IMR-90 (cell line): ENCODE results near the gene EFS. TPM values are rescaled to one million over a fixed set of nuclear protein-coding genes. Genes with fewer than 3 reads are reported as not detected.

Experiments used
- ATAC-seq: fragments of 200-7000 bp; cut with Tn5 transposase; 2 replicates; pipeline ENCODE4 v1.9.1; 2020; ENCODE audit warnings: low read depth, mild to moderate bottlenecking, moderate library complexity
- BruUV-seq: library from RNA; stranded (reverse); fragments of 400-500 nt; replicated peaks from 2 replicates; lab custom pipeline; 2021; lab: Mats Ljungman, UMichigan
- CTCF ChIA-PET: fragments of 300-600 bp; formaldehyde crosslinking; extraction: SDS; loops from one replicate; lab custom pipeline; 2021; ENCODE audit warnings: antibody characterized with exemption; lab: Yijun Ruan, JAX
- POLR2A ChIA-PET: fragments of 300-600 bp; sonication (Branson Sonifier 250); formaldehyde crosslinking; loops from one replicate; lab custom pipeline; 2022; ENCODE audit warnings: antibody characterized with exemption; ENCODE audit not compliant: unreplicated experiment; lab: Charles Lee
- DNase-seq: peaks from one replicate; pipeline ENCODE4 v3.0.0; 2013
- H2AFZ ChIP-seq: replicated peaks from 2 replicates; pipeline ENCODE3; 2013; ENCODE audit warnings: low read length, mild to moderate bottlenecking; ENCODE audit not compliant: poor library complexity
- H2AK5ac ChIP-seq: 2 replicates; pipeline ENCODE4 v1.6.1; 2013; ENCODE audit warnings: low read depth, low read length, inconsistent platforms
- H2AK9ac ChIP-seq: replicated peaks from 2 replicates; pipeline ENCODE3; 2013; ENCODE audit warnings: mild to moderate bottlenecking, low read depth, low read length, moderate library complexity; ENCODE audit not compliant: poor library complexity
- H2BK120ac ChIP-seq: 2 replicates; pipeline ENCODE4 v1.6.1; 2013; ENCODE audit warnings: low read depth, low read length, inconsistent platforms
- H2BK15ac ChIP-seq: 3 replicates; pipeline ENCODE4 v1.6.1; 2013; ENCODE audit warnings: low read depth, low read length, inconsistent platforms
- H2BK20ac ChIP-seq: 2 replicates; pipeline ENCODE4 v1.6.1; 2013; ENCODE audit warnings: low read depth, mild to moderate bottlenecking, inconsistent platforms, low read length, moderate library complexity
- H2BK5ac ChIP-seq: 2 replicates; pipeline ENCODE4 v1.6.1; 2013; ENCODE audit warnings: mild to moderate bottlenecking, low read depth, low read length, inconsistent platforms; ENCODE audit not compliant: poor library complexity, severe bottlenecking
- H3K14ac ChIP-seq: replicated peaks from 2 replicates; pipeline ENCODE4 v1.6.1; 2013; ENCODE audit warnings: low read depth, low read length, inconsistent platforms
- H3K18ac ChIP-seq: 2 replicates; pipeline ENCODE4 v1.6.1; 2013; ENCODE audit warnings: low read depth, low read length, control low read depth
- H3K23ac ChIP-seq: 2 replicates; pipeline ENCODE4 v1.6.1; 2013; ENCODE audit warnings: low read depth, low read length, inconsistent platforms
- H3K27ac ChIP-seq: 2 replicates; pipeline ENCODE4 v1.5.1; 2013; ENCODE audit warnings: mild to moderate bottlenecking, control low read depth, low read length; ENCODE audit not compliant: insufficient read depth
- H3K27me3 ChIP-seq: 2 replicates; pipeline ENCODE4 v1.6.1; 2013; ENCODE audit warnings: low read length; ENCODE audit not compliant: control insufficient read depth, insufficient read depth
- H3K36me3 ChIP-seq: 2 replicates; pipeline ENCODE4 v1.6.1; 2013; ENCODE audit warnings: low read length, mixed read lengths; ENCODE audit not compliant: control insufficient read depth, insufficient read depth
- H3K4ac ChIP-seq: 2 replicates; pipeline ENCODE4 v1.6.1; 2013; ENCODE audit warnings: low read depth, low read length, inconsistent platforms
- H3K4me1 ChIP-seq: 2 replicates; pipeline ENCODE4 v1.6.1; 2013; ENCODE audit warnings: low read length, mixed read lengths; ENCODE audit not compliant: control insufficient read depth, insufficient read depth
- H3K4me2 ChIP-seq: 2 replicates; pipeline ENCODE4 v1.6.1; 2013; ENCODE audit warnings: low read depth, mild to moderate bottlenecking, control low read depth, low read length, moderate library complexity
- H3K4me3 ChIP-seq: 2 replicates; pipeline ENCODE4 v1.5.1; 2013; ENCODE audit warnings: low read depth, mild to moderate bottlenecking, control low read depth, low read length, moderate library complexity; ENCODE audit not compliant: insufficient read depth
- H3K56ac ChIP-seq: 2 replicates; pipeline ENCODE4 v1.6.1; 2013; ENCODE audit warnings: low read length, inconsistent platforms; ENCODE audit not compliant: insufficient read depth; ENCODE audit errors: extremely low read depth
- H3K79me1 ChIP-seq, 2 experiments: 2 replicates each; pipeline ENCODE4 v1.6.1; 2013; ENCODE audit warnings: low read length in 2 of 2, inconsistent platforms in 1 of 2, low read depth in 1 of 2
- H3K9ac ChIP-seq: 2 replicates; pipeline ENCODE4 v1.6.1; 2013; ENCODE audit warnings: low read depth, low read length, control low read depth
- H3K9me1 ChIP-seq: 2 replicates; pipeline ENCODE4 v1.6.1; 2013; ENCODE audit warnings: low read length, inconsistent platforms; ENCODE audit not compliant: insufficient read depth
- H3K9me3 ChIP-seq: 2 replicates; pipeline ENCODE4 v1.6.1; 2013; ENCODE audit warnings: low read length; ENCODE audit not compliant: control insufficient read depth, insufficient read depth
- H4K20me1 ChIP-seq: 2 replicates; pipeline ENCODE4 v1.6.1; 2013; ENCODE audit warnings: low read length, inconsistent platforms; ENCODE audit not compliant: insufficient read depth
- H4K5ac ChIP-seq: 2 replicates; pipeline ENCODE4 v1.6.1; 2013; ENCODE audit warnings: mild to moderate bottlenecking, low read depth, low read length, control low read depth
- H4K8ac ChIP-seq, 2 experiments: 2 replicates each; pipeline ENCODE4 v1.6.1; 2013; ENCODE audit warnings: low read depth in 2 of 2, low read length in 2 of 2, control low read depth in 1 of 2, inconsistent platforms in 1 of 2
- H4K91ac ChIP-seq: 2 replicates; pipeline ENCODE4 v1.6.1; 2013; ENCODE audit warnings: low read depth, low read length, inconsistent platforms; ENCODE audit not compliant: insufficient read depth
- BHLHE40 ChIP-seq: fragments of 150-350 bp; IDR thresholded peaks from 2 replicates; pipeline ENCODE4 v1.6.1; 2016; ENCODE audit warnings: mild to moderate bottlenecking, low read depth, low read length
- CEBPB ChIP-seq: IDR thresholded peaks from 2 replicates; pipeline ENCODE4 v1.6.1; 2012; ENCODE audit warnings: low read depth, low read length, improper control_type of control experiment
- CHD1 ChIP-seq: IDR thresholded peaks from 2 replicates; pipeline ENCODE4 v1.6.1; 2012; ENCODE audit warnings: low read depth, low read length, improper control_type of control experiment
- CTCF ChIP-seq: conservative IDR thresholded peaks from 2 replicates; pipeline ENCODE4 v1.5.1; 2012; ENCODE audit warnings: mild to moderate bottlenecking, low read depth, low read length, improper control_type of control experiment
- ELK1 ChIP-seq: fragments of 150-350 bp; IDR thresholded peaks from 2 replicates; pipeline ENCODE4 v1.6.1; 2016; ENCODE audit warnings: low read depth, mild to moderate bottlenecking, low read length, moderate library complexity, borderline replicate concordance
- FOS ChIP-seq: fragments of 150-350 bp; IDR thresholded peaks from 2 replicates; pipeline ENCODE4 v1.6.1; 2016; ENCODE audit warnings: low read depth, low read length
- MAFK ChIP-seq: IDR thresholded peaks from 2 replicates; pipeline ENCODE4 v1.6.1; 2012; ENCODE audit warnings: low read depth, low read length, improper control_type of control experiment
- MAZ ChIP-seq: IDR thresholded peaks from 2 replicates; pipeline ENCODE4 v1.6.1; 2012; ENCODE audit warnings: low read depth, mild to moderate bottlenecking, low read length, improper control_type of control experiment, moderate library complexity, borderline replicate concordance
- MXI1 ChIP-seq: IDR thresholded peaks from 2 replicates; pipeline ENCODE4 v1.6.1; 2012; ENCODE audit warnings: low read depth, mild to moderate bottlenecking, low read length, moderate library complexity, borderline replicate concordance
- NFE2L2 ChIP-seq: fragments of 150-350 bp; IDR thresholded peaks from 2 replicates; pipeline ENCODE4 v1.6.1; 2016; ENCODE audit warnings: low read depth, mild to moderate bottlenecking, low read length
- POLR2A ChIP-seq: IDR thresholded peaks from 2 replicates; pipeline ENCODE4 v1.6.1; 2012; ENCODE audit warnings: mild to moderate bottlenecking, low read depth, low read length
- RAD21 ChIP-seq: IDR thresholded peaks from 2 replicates; pipeline ENCODE4 v1.6.1; 2012; ENCODE audit warnings: low read length, improper control_type of control experiment
- RCOR1 ChIP-seq: IDR thresholded peaks from 2 replicates; pipeline ENCODE4 v1.6.1; 2012; ENCODE audit warnings: mild to moderate bottlenecking, low read length, improper control_type of control experiment; ENCODE audit not compliant: insufficient replicate concordance
- RFX5 ChIP-seq: IDR thresholded peaks from 2 replicates; pipeline ENCODE4 v1.8.0; 2012; ENCODE audit warnings: low read depth, mild to moderate bottlenecking, low read length, moderate library complexity
- SMC3 ChIP-seq: fragments of 150-350 bp; IDR thresholded peaks from 2 replicates; pipeline ENCODE4 v1.6.1; 2016; ENCODE audit warnings: low read depth, mild to moderate bottlenecking, antibody characterized with exemption, low read length, moderate library complexity
- USF2 ChIP-seq: fragments of 150-350 bp; IDR thresholded peaks from 2 replicates; pipeline ENCODE4 v1.6.1; 2017; ENCODE audit warnings: mild to moderate bottlenecking, antibody characterized with exemption, low read length, low read depth
- WGBS, 2 experiments: methylation state at CpG; one replicate each; pipeline versions ENCODE4 v1.1.5 to v1.1.7; 2013; ENCODE audit warnings: missing lambda C conversion rate in 2 of 2; ENCODE audit not compliant: insufficient read length in 1 of 2; ENCODE audit errors: extremely low coverage in 2 of 2; 5-methylcytosine and 5-hydroxymethylcytosine counted together
- dilution Hi-C: fragments of 300-500 bp; cut with HindIII; formaldehyde crosslinking; loops from one replicate; pipeline ENCODE4 v1.14.3; 2018; ENCODE audit warnings: low sequenced_read_pairs; ENCODE audit not compliant: unreplicated experiment
- in situ Hi-C: fragments of 300-500 bp; cut with MboI; formaldehyde crosslinking; loops from 3 replicates; pipeline ENCODE4 v1.14.3; 2019; ENCODE audit warnings: low sequenced_read_pairs, inconsistent platforms, mixed read lengths
- intact Hi-C: fragments of 100-400 bp; cut with micrococcal nuclease; formaldehyde crosslinking; loops from 2 replicates; pipeline ENCODE4 v1.10.0; 2022
- polyA plus RNA-seq, 3 experiments: library from polyadenylated mRNA; depleted of rRNA; stranded (reverse); fragments of >200 nt; gene quantifications; 2 replicates each; pipeline ENCODE4 v1.2.3, GENCODE V29; 2012; ENCODE audit warnings: low replicate concordance in 1 of 3
- total RNA-seq: library from RNA; depleted of rRNA; stranded (reverse); fragments of >200 nt; gene quantifications from 2 replicates; pipeline ENCODE4 v1.2.3, GENCODE V29; 2012

EFS gene
- total and polyA plus RNA-seq, 2 of the 4 experiments (the other 2 are of a cell fraction): 2.2 to 11.6 TPM

GRCh38 chr14:23354990-23355389, 10.0 kb downstream of the EFS start:
- no peak for DNase-seq
- H3K36me3 ChIP-seq: peaks cover 31% of the 10 kb centered on the region
- H2BK15ac ChIP-seq: no peak overlapping the region
- H2AFZ ChIP-seq: no peak overlapping the region
- no CpG with 5 or more reads among the region's 6 CpGs for WGBS, 2 experiments
- in situ Hi-C loops (no loop called here), intact Hi-C loops (no loop called here), dilution Hi-C loops (no loop called here)
- no peaks in the 10 kb centered on the region for H3K9me3 ChIP-seq
- no peak overlapping the region for H2AK5ac ChIP-seq
- no peak overlapping the region for H4K8ac ChIP-seq
- CTCF ChIA-PET: no interaction called here
- no TSS peak for BruUV-seq
- no peak overlapping the region for H3K4ac ChIP-seq
- TF ChIP-seq MAZ (no peak), POLR2A (no peak), SMC3 (no peak), FOS (no peak), NFE2L2 (no peak), BHLHE40 (no peak), USF2 (no peak), ELK1 (no peak), CTCF (no peak), RAD21 (no peak), RCOR1 (no peak), CHD1 (no peak), MAFK (no peak), RFX5 (no peak), CEBPB (no peak), MXI1 (no peak)
- H3K18ac ChIP-seq: no peak overlapping the region
- peaks cover 3% of the 10 kb centered on the region; the same call in 1 of the 2 replicates for H3K4me1 ChIP-seq
- H3K23ac ChIP-seq: no peak overlapping the region
- no peaks in the 10 kb centered on the region for H3K27me3 ChIP-seq
- no peak overlapping the region for H2BK120ac ChIP-seq
- no peak overlapping the region for H3K4me2 ChIP-seq
- no peak overlapping the region for H3K56ac ChIP-seq
- POLR2A ChIA-PET: no interaction called here
- H4K5ac ChIP-seq: no peak overlapping the region
- H4K20me1 ChIP-seq: no peaks in the 10 kb centered on the region; the same call in 1 of the 2 replicates
- no peak overlapping the region for H3K27ac ChIP-seq
- peaks cover 6% of the 10 kb centered on the region; the same call in 1 of the 2 replicates for H3K9me1 ChIP-seq
- H3K9ac ChIP-seq: no peak overlapping the region
- H2BK20ac ChIP-seq: no peak overlapping the region
- ATAC-seq: no peak
- H3K14ac ChIP-seq: no peak overlapping the region
- no peak overlapping the region for H3K4me3 ChIP-seq
- no peak overlapping the region for H2BK5ac ChIP-seq
- peaks cover 0 to 7% of the 10 kb centered on the region in 2 experiments; a peak in 3 of 4 replicates for H3K79me1 ChIP-seq
- H2AK9ac ChIP-seq: no peak overlapping the region
- no peak overlapping the region for H4K91ac ChIP-seq
